ENCODE data around the gene AP2A1.
"Not testable (repeated sequence)": the region's sequence is repeated elsewhere in the genome, so short reads cannot be mapped to it uniquely, and the experiment has no call there.

AP2A1 gene

DNA sequence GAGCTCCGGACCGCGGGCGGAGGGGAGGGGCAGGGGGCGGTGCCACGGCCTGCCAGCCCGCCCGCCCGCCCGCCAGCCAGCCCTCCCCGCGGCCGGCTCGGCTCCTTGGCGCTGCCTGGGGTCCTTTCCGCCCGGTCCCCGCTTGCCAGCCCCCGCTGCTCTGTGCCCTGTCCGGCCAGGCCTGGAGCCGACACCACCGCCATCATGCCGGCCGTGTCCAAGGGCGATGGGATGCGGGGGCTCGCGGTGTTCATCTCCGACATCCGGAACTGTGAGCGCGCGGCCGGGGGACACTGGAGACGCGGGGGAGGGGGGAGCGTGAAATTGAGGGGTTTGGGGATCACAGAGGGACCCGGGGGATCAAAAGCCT lies at the start of gene AP2A1:
Gene AP2A1, plus strand, starts transcription at position 72 of the 370 bp plus-strand sequence. Its CDS starts 133 bp downstream, at position 205.
- no peak for DNase-seq

- no peak for DNase-seq
Observed at GRCh38 chr19:49718511-49718910, 48.3 kb upstream of the AP2A1 start.

DNA sequence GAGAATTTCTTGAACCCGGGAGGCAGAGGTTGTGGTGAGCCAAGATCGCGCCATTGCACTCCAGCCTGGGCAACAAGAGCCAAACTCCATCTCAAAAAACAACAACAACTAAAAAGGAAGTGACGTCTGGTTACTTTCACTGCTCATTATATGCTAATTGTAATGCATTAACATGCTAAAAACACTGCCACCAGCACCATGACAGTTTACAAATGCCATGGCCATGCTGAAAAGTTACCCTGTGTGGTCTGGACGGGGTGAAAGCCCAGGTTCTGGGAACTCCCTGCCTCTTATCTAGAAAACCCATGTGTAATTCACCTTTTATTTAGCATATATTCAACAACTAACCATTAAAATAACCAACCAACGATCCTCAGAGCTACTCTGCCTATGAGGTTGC lies 47.8 kb upstream of the AP2A1 start:
- DNase-seq, result no peak

GRCh38 chr19:49719420-49719819 lies 47.4 kb upstream of the AP2A1 start:
- not testable (repeated sequence) for DNase-seq

- no peak for DNase-seq
Observed at GRCh38 chr19:49727217-49728030, 39.4 kb upstream of the AP2A1 start.

GRCh38 chr19:49730166-49730565 lies 36.6 kb upstream of the AP2A1 start:
- DNase-seq, result peak in 1 of 2 donors; percentile 79

- no peak for DNase-seq
Observed at GRCh38 chr19:49738268-49738667, 28.5 kb upstream of the AP2A1 start.

- no peak for DNase-seq
Observed at GRCh38 chr19:49739098-49739497, 27.7 kb upstream of the AP2A1 start.

GRCh38 chr19:49739933-49740332 lies 26.9 kb upstream of the AP2A1 start:
- no peak for DNase-seq

- no peak for DNase-seq
Observed at GRCh38 chr19:49741210-49741844, 25.5 kb upstream of the AP2A1 start.

DNA sequence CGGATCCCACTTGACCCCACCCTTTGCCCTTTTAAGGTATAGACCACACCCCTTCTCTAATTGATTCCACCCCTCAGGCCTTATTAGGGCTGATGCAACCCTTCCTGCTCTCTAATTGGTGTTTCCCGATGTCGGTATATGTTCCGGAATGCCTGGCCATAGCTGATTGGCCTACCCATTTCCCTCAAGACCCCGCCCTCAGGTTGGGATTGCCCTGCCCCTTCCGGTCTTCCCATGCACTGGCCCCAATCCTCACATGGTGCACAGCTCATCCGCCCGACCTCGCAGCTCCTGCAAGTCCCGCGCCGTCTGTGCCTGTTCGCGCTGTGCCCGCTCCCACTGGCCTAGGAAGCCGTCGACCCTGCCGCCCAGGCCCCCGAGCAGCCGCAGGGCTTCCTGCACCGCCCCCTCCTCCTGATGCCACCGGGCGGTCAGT lies 21.8 kb upstream of the AP2A1 start:
- DNase-seq, result no peak

GRCh38 chr19:49746206-49746958 lies 20.4 kb upstream of the AP2A1 start:
- DNase-seq, result no peak

GRCh38 chr19:49749055-49749716 lies 17.6 kb upstream of the AP2A1 start:
- no peak for DNase-seq

- no peak for DNase-seq
Observed at GRCh38 chr19:49749771-49750170, 17.0 kb upstream of the AP2A1 start.

DNA sequence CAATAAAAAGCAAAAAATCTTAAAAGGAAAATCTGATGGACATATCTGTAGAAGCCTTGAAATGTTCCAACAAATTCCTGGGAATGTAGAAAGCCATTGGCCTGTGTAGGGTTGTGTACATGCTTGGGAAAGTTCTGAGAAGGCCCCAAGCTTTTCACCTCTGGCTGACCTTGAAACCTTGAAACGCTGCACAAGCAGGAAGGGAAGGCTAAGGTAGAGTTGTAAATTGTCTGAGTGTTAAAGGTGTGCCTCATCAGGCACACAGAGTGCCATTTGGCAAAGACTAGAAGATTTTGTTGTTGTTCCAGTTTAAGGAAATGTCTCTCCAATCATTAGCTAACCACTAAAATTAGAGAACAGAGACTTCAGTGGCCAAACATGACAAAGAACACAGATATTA lies 14.1 kb upstream of the AP2A1 start:
- DNase-seq, result no peak

GRCh38 chr19:49755956-49756355 lies 10.8 kb upstream of the AP2A1 start:
- DNase-seq, result no peak

DNA sequence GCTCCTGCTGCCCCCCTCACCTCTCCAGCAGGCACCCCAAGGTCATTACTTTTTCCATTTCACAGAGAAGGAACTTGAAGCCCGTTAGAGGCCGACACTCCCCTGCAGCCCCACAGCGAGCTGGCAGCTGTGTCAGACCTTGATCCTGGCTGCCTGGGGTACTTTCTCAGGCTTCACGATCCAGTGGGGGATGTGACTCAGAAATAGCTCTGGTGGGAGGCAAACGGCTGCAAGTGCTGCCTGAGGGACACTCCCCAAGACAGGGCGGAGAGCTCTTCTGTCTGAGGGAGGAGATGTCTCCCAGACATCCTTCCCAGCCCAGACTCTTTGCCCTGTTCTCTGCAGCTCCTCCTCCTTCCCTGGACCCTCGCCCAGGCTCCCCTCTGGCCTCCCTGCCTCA lies 8.5 kb upstream of the AP2A1 start:
- peak in 1 of 2 donors; percentile 48 for DNase-seq

- DNase-seq, result no peak
Observed at GRCh38 chr19:49761249-49761624, 5.6 kb upstream of the AP2A1 start.

- DNase-seq, result peak in 1 of 2 donors; percentile 61
Observed at GRCh38 chr19:49761625-49762311, 5.0 kb upstream of the AP2A1 start.

- no peak for DNase-seq
Observed at GRCh38 chr19:49763230-49763629, 3.6 kb upstream of the AP2A1 start, which contains the start of gene TSKS. Gene TSKS, minus strand, starts transcription at chr19:49763306. Its CDS starts 59 bp downstream, at chr19:49763247.

DNA sequence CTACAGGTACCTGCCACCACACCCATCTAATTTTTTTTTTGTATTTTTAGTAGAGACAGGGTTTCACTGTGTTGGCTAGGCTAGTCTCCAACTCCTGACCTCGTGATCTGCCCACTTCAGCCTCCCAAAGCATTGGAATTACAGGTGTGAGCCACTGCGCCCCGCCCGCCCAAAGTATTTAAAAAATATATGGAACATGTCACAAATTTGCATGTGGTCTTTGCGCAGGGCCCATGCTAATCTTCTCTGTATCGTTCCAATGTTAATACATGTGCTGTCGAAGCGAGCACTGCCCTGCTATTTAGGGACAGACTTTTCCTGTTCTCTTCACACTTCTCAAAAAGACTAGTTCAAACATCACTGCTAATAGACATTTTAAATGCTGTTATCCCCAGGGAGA lies 2.5 kb upstream of the AP2A1 start:
- no peak for DNase-seq
